Lung (tissue), 12 donors: ENCODE measurements around the gene ASB2. TPM values are rescaled to one million over a fixed set of nuclear protein-coding genes. Genes with fewer than 3 reads are reported as not detected.

Source experiments
- ATAC-seq: fragments of 200-7000 bp; cut with Tn5 transposase; one replicate; pipeline ENCODE4 v1.9.1; 2020; ENCODE audit warnings: moderate number of reproducible peaks; ENCODE audit not compliant: insufficient read depth, low FRiP score
- DNase-seq, 3 donors: peaks; one replicate each; pipeline ENCODE4 v3.0.0-alpha.2; 2013 to 2017
- H3K27ac ChIP-seq, 2 donors: one replicate each; pipeline ENCODE4 v1.5.1; 2013; ENCODE audit warnings: mild to moderate bottlenecking in 2 of 2, moderate library complexity in 2 of 2, control low read depth in 1 of 2, inconsistent platforms in 1 of 2, low read depth in 1 of 2, low read length in 1 of 2
- H3K27me3 ChIP-seq, 3 donors: one replicate each; pipeline ENCODE4 v1.5.1; 2013; ENCODE audit warnings: low read length in 2 of 3; ENCODE audit not compliant: control insufficient read depth in 3 of 3, insufficient read depth in 3 of 3
- H3K36me3 ChIP-seq, 4 donors: one replicate each; pipeline ENCODE4 v1.5.1; 2013; ENCODE audit warnings: low read length in 4 of 4, mild to moderate bottlenecking in 1 of 4, moderate library complexity in 1 of 4; ENCODE audit not compliant: control insufficient read depth in 4 of 4, insufficient read depth in 4 of 4
- H3K4me1 ChIP-seq, 5 donors: one replicate each; pipeline ENCODE4 v1.5.1; 2013; ENCODE audit warnings: low read length in 5 of 5, mild to moderate bottlenecking in 2 of 5, moderate library complexity in 1 of 5; ENCODE audit not compliant: control insufficient read depth in 5 of 5, insufficient read depth in 5 of 5
- H3K4me3 ChIP-seq: one replicate; pipeline ENCODE4 v1.5.1; 2013; ENCODE audit warnings: mild to moderate bottlenecking, control low read depth, moderate library complexity
- H3K9ac ChIP-seq, 2 donors: one replicate each; pipeline ENCODE4 v1.5.1; 2013; ENCODE audit warnings: low read length in 2 of 2, control low read depth in 1 of 2; ENCODE audit not compliant: insufficient read depth in 1 of 2
- H3K9me3 ChIP-seq, 4 donors: one replicate each; pipeline ENCODE4 v1.5.1; 2013; ENCODE audit warnings: low read length in 3 of 4, mild to moderate bottlenecking in 1 of 4, moderate library complexity in 1 of 4; ENCODE audit not compliant: control insufficient read depth in 4 of 4, insufficient read depth in 3 of 4
- WGBS, 2 donors: extraction: QIAGEN DNeasy Blood & Tissue Kit; methylation state at CpG; one replicate each; pipeline ENCODE4 v1.1.7; 2013; 5-methylcytosine and 5-hydroxymethylcytosine counted together
- polyA plus RNA-seq, 2 donors: library from polyadenylated mRNA; stranded (reverse); fragments of 200-250 nt; gene quantifications; one replicate each; pipeline ENCODE4 v1.2.1, GENCODE V29; 2013
- total RNA-seq, 2 donors: library from RNA; depleted of rRNA in 1 of 2; stranded (reverse); fragments of >200 nt in 1 of 2; gene quantifications; one replicate each; pipeline ENCODE4 v1.2.1, GENCODE V29; 2014 to 2021
- TF ChIP-seq, protein P1 (sequence below): IDR thresholded peaks from 2 replicates; pipeline ENCODE4 v1.5.1; 2012; ENCODE audit warnings: mild to moderate bottlenecking; ENCODE audit errors: control extremely low read depth, extremely low read depth
- donor health status: control.
- donor health status: control.
- donor health status: Bipolar disorder and iron deficiency.
- donor health status: healthy.
- donor health status: DM: yes; HTN: yes; CAD: no.

Gene ASB2
- total and polyA plus RNA-seq, 4 donors: 1.8 to 3.7 (median 2.6) TPM

GRCh38 chr14:93892505-93892839 is 83.9 kb downstream of the ASB2 start:
- Histone ChIP-seq H3K27ac (no peak overlapping the region), H3K4me3 (no peak overlapping the region), H3K4me1 (peaks cover 0 to 8% (median 0%) of the 10 kb centered on the region in 5 donors), H3K27me3 (no peaks in the 10 kb centered on the region), H3K36me3 (no peaks in the 10 kb centered on the region), H3K9ac (no peak overlapping the region), H3K9me3 (peaks cover 0 to 2% (median 0%) of the 10 kb centered on the region in 4 donors)
- WGBS, 2 donors: 62 to 73% methylated on average over 5 of the region's 5 CpGs
- ATAC-seq (no peak), DNase-seq (no peak)
- TF ChIP-seq, protein P1, sequence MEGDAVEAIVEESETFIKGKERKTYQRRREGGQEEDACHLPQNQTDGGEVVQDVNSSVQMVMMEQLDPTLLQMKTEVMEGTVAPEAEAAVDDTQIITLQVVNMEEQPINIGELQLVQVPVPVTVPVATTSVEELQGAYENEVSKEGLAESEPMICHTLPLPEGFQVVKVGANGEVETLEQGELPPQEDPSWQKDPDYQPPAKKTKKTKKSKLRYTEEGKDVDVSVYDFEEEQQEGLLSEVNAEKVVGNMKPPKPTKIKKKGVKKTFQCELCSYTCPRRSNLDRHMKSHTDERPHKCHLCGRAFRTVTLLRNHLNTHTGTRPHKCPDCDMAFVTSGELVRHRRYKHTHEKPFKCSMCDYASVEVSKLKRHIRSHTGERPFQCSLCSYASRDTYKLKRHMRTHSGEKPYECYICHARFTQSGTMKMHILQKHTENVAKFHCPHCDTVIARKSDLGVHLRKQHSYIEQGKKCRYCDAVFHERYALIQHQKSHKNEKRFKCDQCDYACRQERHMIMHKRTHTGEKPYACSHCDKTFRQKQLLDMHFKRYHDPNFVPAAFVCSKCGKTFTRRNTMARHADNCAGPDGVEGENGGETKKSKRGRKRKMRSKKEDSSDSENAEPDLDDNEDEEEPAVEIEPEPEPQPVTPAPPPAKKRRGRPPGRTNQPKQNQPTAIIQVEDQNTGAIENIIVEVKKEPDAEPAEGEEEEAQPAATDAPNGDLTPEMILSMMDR: no peak

- no peak for DNase-seq
- Histone ChIP-seq H3K27ac (no peak overlapping the region), H3K4me1 (peaks cover 0 to 8% (median 0%) of the 10 kb centered on the region in 5 donors), H3K9me3 (peaks cover 0 to 2% (median 0%) of the 10 kb centered on the region in 4 donors), H3K27me3 (no peaks in the 10 kb centered on the region), H3K9ac (no peak overlapping the region), H3K4me3 (no peak overlapping the region), H3K36me3 (no peaks in the 10 kb centered on the region)
- 73 to 79% methylated on average over 15 of the region's 15 CpGs for WGBS, 2 donors
- ATAC-seq: no peak
- TF ChIP-seq, protein P1: no peak
Observed at GRCh38 chr14:93891756-93892504, 84.4 kb downstream of the ASB2 start.

DNA sequence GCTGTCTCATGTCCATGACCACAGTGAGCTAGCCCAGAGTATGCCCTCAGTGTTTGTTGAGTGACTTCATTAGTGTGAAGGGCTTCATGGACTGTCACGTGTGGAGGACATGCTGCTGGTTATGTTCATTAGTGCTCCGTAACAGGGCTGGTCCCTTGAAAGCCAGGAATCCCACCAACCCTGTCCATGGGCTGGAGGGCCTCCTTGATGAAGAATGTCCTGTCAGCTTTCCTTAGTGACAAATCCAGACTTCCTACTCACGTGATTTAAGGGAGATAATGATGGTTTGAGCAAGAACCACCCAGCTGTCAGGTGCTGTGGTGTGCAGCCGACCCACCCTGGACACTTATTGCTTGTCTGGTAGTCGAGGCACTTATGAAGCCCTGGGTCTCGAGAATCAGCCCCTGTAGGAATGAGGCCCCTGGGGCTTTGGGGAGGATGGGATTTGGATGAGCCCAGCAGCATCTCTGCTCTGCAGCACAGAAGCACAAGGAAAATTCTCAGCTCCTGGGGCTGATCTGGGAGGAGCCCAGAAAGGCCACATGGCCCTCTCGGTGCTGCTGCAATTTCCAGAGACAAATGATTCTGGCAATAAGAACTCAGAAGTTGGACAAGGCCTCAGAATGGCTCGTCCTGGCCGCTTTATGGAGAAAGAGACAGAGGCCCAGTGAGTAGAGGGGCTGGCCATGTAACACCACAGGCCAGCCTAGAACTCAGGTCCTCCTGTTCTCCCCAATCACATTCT is 86.5 kb downstream of the ASB2 start:
- Histone ChIP-seq H3K9me3 (no peaks in the 10 kb centered on the region), H3K4me1 (peaks cover 0 to 8% (median 0%) of the 10 kb centered on the region in 5 donors), H3K27ac (no peak overlapping the region), H3K4me3 (no peak overlapping the region), H3K36me3 (no peaks in the 10 kb centered on the region), H3K27me3 (no peaks in the 10 kb centered on the region), H3K9ac (no peak overlapping the region)
- ATAC-seq: no peak
- peak in 2 of 3 donors; percentile 10 to 46 for DNase-seq
- 62 to 71% methylated on average over 9 of the region's 9 CpGs for WGBS, 2 donors
- TF ChIP-seq, protein P1: no peak
